ENCODE measurements around the gene NACAD.

- TF ChIP-seq ZNF16 (tag by site-specific recombination; IDR thresholded peaks at IDR 0.05; ENCODE audit: low read depth) (no peak), ZNF140 (tag by site-specific recombination; IDR thresholded peaks at IDR 0.05) (no peak), ZNF561 (tag by site-specific recombination; IDR thresholded peaks at IDR 0.05; ENCODE audit: borderline replicate concordance) (no peak), CTCF (tag by site-specific recombination; IDR thresholded peaks at IDR 0.05) (no peak), ZNF184 (tag by site-specific recombination; IDR thresholded peaks at IDR 0.05) (no peak), PRDM4 (tag by site-specific recombination; IDR thresholded peaks at IDR 0.05) (no peak), MZF1 (tag by site-specific recombination; IDR thresholded peaks at IDR 0.05; ENCODE audit: borderline replicate concordance) (no peak), ZNF138 (tag by site-specific recombination; IDR thresholded peaks at IDR 0.05; ENCODE audit: borderline replicate concordance) (no peak), TCF7L2 (IDR thresholded peaks at IDR 0.05; ENCODE audit: borderline replicate concordance, low read depth, low read length) (no peak), ZNF660 (tag by site-specific recombination; IDR thresholded peaks at IDR 0.05) (no peak), ZNF544 (tag by site-specific recombination; IDR thresholded peaks at IDR 0.05) (no peak), ZFP41 (tag by site-specific recombination; IDR thresholded peaks at IDR 0.05; ENCODE audit: borderline replicate concordance) (no peak)
Measured at GRCh38 chr7:45126201-45126600, 37.4 kb upstream of the NACAD start.

All from HEK293 (cell line).